Left lung (tissue), 10 donors: ENCODE measurements around the gene MT1M. TPM values are rescaled to one million over a fixed set of nuclear protein-coding genes. Genes with fewer than 3 reads are reported as not detected.

ENCODE experiments used
- ATAC-seq: fragments of 200-7000 bp; cut with Tn5 transposase; one replicate; pipeline ENCODE4 v1.9.1; 2020; ENCODE audit warnings: moderate library complexity
- DNase-seq, 4 donors: peaks; one replicate each; pipeline ENCODE4 v3.0.0-alpha.2; 2013 to 2020
- H3K27ac ChIP-seq, 2 donors: fragments of 200-600 bp; sonication (generic) in 1 of 2; one replicate each; pipeline versions ENCODE4 v1.5.0 to v1.8.0; 2020 to 2021
- H3K27me3 ChIP-seq, 2 donors: fragments of 200-600 bp; sonication (generic) in 1 of 2; one replicate each; pipeline versions ENCODE4 v1.5.0 to v1.8.0; 2020 to 2021
- H3K36me3 ChIP-seq, 2 donors: fragments of 200-600 bp; sonication (generic) in 1 of 2; one replicate each; pipeline versions ENCODE4 v1.5.0 to v1.8.0; 2020 to 2021
- H3K4me1 ChIP-seq, 2 donors: fragments of 200-600 bp; one replicate each; pipeline ENCODE4 v1.8.0; 2021
- H3K4me3 ChIP-seq, 2 donors: fragments of 200-600 bp; sonication (generic) in 1 of 2; one replicate each; pipeline versions ENCODE4 v1.5.0 to v1.8.0; 2020 to 2021; ENCODE audit warnings: mild to moderate bottlenecking in 1 of 2
- H3K9me3 ChIP-seq, 2 donors: fragments of 200-600 bp; sonication (generic) in 1 of 2; one replicate each; pipeline versions ENCODE4 v1.5.0 to v1.8.0; 2020 to 2021
- CTCF ChIP-seq, 2 donors: fragments of 200-600 bp; sonication (generic) in 1 of 2; IDR thresholded peaks; one replicate each; pipeline versions ENCODE4 v1.5.0 to v1.8.0; 2021; ENCODE audit warnings: antibody characterized with exemption in 2 of 2
- intact Hi-C, 2 donors: fragments of 100-400 bp; cut with DNase I; formaldehyde crosslinking; loops; one replicate each; pipeline versions ENCODE4 v1.11.2 to v1.14.2; 2022
- polyA plus RNA-seq, 6 donors: library from polyadenylated mRNA; unstranded; fragments of 120-200 nt; gene quantifications; one replicate each; pipeline ENCODE4 v1.2.1, GENCODE V29; 2013; ENCODE audit not compliant: insufficient read length in 6 of 6
- total RNA-seq, 2 donors: library from RNA; stranded (reverse); fragmentation: NEBNext Ultra II Directional; extraction: Animal tissue kit (Norgen Biotek cat#: 25700); gene quantifications; one replicate each; pipeline ENCODE4 v1.2.1, GENCODE V29; 2021
- donor health status: DM: no; HTN: yes; CAD: no.
- donor health status: DM: no; HTN: no; CAD: no.

The MT1M gene
- total and polyA plus RNA-seq, 8 donors = 0.29 to 32.5 (median 0.62) TPM

- no peak overlapping the region for H3K4me3 ChIP-seq
- no peak overlapping the region for H3K27ac ChIP-seq
- no peak for TF ChIP-seq CTCF (IDR thresholded peaks at IDR 0.05)
- ATAC-seq (no peak), DNase-seq (no peak)
- H3K4me1 ChIP-seq = peaks cover 0 to 29% of the 10 kb centered on the region in 2 donors
- intact Hi-C loops = no loop called here
- H3K9me3 ChIP-seq = no peaks in the 10 kb centered on the region
- H3K27me3 ChIP-seq = peaks cover 27 to 93% of the 10 kb centered on the region in 2 donors
- no peaks in the 10 kb centered on the region for H3K36me3 ChIP-seq
Observed at GRCh38 chr16:56641166-56641565, 8.7 kb downstream of the MT1M start.

DNA sequence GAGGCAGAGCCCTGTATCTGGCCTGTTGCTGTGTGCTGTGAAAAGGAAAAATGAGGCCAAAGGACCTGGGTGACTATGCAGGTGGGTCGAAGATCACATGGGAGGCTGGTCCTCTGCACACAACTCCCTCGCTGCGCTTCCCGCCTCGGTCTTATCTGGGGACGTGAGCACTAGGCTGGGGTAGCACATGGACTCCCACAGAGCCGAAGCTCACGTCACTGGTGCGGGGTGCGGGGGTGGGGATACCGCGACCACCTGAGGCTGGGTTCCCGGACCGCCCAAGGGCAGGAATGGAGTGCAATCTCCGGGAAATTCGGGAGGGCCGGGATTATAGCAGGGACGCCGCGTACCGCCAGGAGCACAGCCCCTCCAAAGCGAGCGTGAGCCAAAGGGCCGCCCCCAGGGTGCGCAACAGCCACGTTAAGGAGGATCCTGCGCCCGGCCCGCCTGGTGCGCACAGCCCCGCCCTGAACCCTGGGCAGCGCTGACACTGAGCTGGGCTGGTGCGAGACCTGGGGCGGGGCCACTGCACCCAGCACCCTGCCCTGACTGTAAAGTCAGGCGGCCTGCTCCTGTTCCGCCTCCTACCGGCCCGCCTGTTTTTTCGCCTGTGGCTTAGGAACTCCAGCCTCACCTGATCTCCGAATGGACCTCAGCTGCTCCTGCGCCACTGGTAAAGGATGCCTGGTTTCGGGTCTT is 10.8 kb downstream of the MT1M start:
- ATAC-seq (peak; percentile 99), DNase-seq (peak in 2 of 4 donors; percentile 82 to 93)
- Histone ChIP-seq H3K36me3 (no peaks in the 10 kb centered on the region), H3K9me3 (no peaks in the 10 kb centered on the region), H3K27me3 (peaks cover 20 to 93% of the 10 kb centered on the region in 2 donors), H3K27ac (no peak overlapping the region), H3K4me3 (peak overlapping the region in 1 of 2 donors; percentile 29), H3K4me1 (peaks cover 0 to 23% of the 10 kb centered on the region in 2 donors)
- TF ChIP-seq CTCF (IDR thresholded peaks at IDR 0.05) = peak in 1 of 2 donors; percentile 11
- intact Hi-C loops = no loop called here

DNA sequence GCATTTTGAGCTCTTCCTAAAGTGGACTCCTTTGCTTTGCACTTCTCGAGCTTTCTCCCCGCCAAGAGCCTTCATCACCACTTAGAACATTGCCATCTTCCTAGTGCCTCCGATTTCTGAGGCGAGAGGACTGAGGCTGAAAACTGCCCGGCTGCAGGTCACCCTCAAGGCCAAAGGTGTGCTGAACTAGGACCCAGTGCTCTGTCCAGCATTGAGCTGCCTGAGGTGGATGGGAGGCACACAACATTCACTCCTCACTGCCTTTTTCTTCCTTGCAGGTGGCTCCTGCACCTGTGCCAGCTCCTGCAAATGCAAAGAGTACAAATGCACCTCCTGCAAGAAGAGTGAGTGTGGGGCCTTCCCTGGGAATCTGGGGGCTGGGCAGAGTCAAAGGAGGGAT is 11.4 kb downstream of the MT1M start:
- peaks cover 0 to 17% of the 10 kb centered on the region in 2 donors for H3K4me1 ChIP-seq
- peak overlapping the region in 1 of 2 donors; percentile 29 for H3K4me3 ChIP-seq
- intact Hi-C loops = no loop called here
- DNase-seq (no peak), ATAC-seq (no peak)
- H3K27me3 ChIP-seq = peaks cover 17 to 93% of the 10 kb centered on the region in 2 donors
- no peaks in the 10 kb centered on the region for H3K9me3 ChIP-seq
- no peak overlapping the region for H3K27ac ChIP-seq
- no peak for TF ChIP-seq CTCF (IDR thresholded peaks at IDR 0.05)
- no peaks in the 10 kb centered on the region for H3K36me3 ChIP-seq

GRCh38 chr16:56645311-56645710 is 12.9 kb downstream of the MT1M start:
- intact Hi-C loops = no loop called here
- Histone ChIP-seq H3K27me3 (peaks cover 17 to 89% of the 10 kb centered on the region in 2 donors), H3K9me3 (no peaks in the 10 kb centered on the region), H3K27ac (no peak overlapping the region), H3K4me1 (peaks cover 0 to 17% of the 10 kb centered on the region in 2 donors), H3K4me3 (no peak overlapping the region), H3K36me3 (no peaks in the 10 kb centered on the region)
- ATAC-seq (no peak), DNase-seq (no peak)
- TF ChIP-seq CTCF (IDR thresholded peaks at IDR 0.05) = no peak

GRCh38 chr16:56645838-56646237 is 13.4 kb downstream of the MT1M start:
- H3K4me3 ChIP-seq = no peak overlapping the region
- no peak for TF ChIP-seq CTCF (IDR thresholded peaks at IDR 0.05)
- peaks cover 17 to 84% of the 10 kb centered on the region in 2 donors for H3K27me3 ChIP-seq
- intact Hi-C loops = no loop called here
- no peaks in the 10 kb centered on the region for H3K36me3 ChIP-seq
- no peak for ATAC-seq
- no peaks in the 10 kb centered on the region for H3K9me3 ChIP-seq
- no peak overlapping the region for H3K27ac ChIP-seq
- peaks cover 0 to 17% of the 10 kb centered on the region in 2 donors for H3K4me1 ChIP-seq
- DNase-seq = no peak
